ENCODE results near the gene BOC. TPM values are rescaled to one million over a fixed set of nuclear protein-coding genes. Genes with fewer than 3 reads are reported as not detected.

BOC gene
- total RNA-seq, 1 experiment from 2014 or later: 3.5 TPM

GRCh38 chr3:113240841-113241240 is 29.5 kb downstream of the BOC start:
- H2BK15ac ChIP-seq (ENCODE audit: low read depth, low read length): no peak overlapping the region
- no peak overlapping the region for H2BK5ac ChIP-seq (ENCODE audit: insufficient read length, low read length)
- no peak overlapping the region for H2BK20ac ChIP-seq (ENCODE audit: low read depth, low read length, poor library complexity, severe bottlenecking)
- H3K4me1 Mint-ChIP-seq: peaks cover 43 to 51% of the 10 kb centered on the region in 2 experiments
- H4K5ac ChIP-seq (ENCODE audit: insufficient read length, low read depth, low read length): no peak overlapping the region
- no peaks in the 10 kb centered on the region for H3K27me3 Mint-ChIP-seq (ENCODE audit: low read depth)
- H3K18ac ChIP-seq (ENCODE audit: insufficient read length, low read depth, low read length): peak overlapping the region; percentile 47
- no peak overlapping the region for H3K4me2 ChIP-seq (ENCODE audit: insufficient read depth, insufficient read length, low read length)
- H3K9me3 Mint-ChIP-seq: no peaks in the 10 kb centered on the region
- no peaks in the 10 kb centered on the region for H3K79me1 ChIP-seq (ENCODE audit: insufficient read depth, low read depth, low read length, poor library complexity, severe bottlenecking)
- no peak overlapping the region for H2BK12ac ChIP-seq (ENCODE audit: insufficient read length, low read depth, low read length)
- H3K27ac Mint-ChIP-seq: peak overlapping the region in 1 of 3 experiments; percentile 71; a peak in 2 of 7 replicates
- no peak overlapping the region for H3K9ac ChIP-seq (ENCODE audit: extremely low read depth, insufficient read length, low read length)
- no peak overlapping the region for H4K91ac ChIP-seq (ENCODE audit: insufficient read length, low read depth, low read length)
- peaks cover 7% of the 10 kb centered on the region; the same call in 1 of the 2 replicates for H3K4me1 ChIP-seq (ENCODE audit: insufficient read depth, low read length)
- no peak overlapping the region for H2BK120ac ChIP-seq (ENCODE audit: low read depth, low read length, poor library complexity, severe bottlenecking)
- no CpG with 5 or more reads among the region's 3 CpGs for WGBS (ENCODE audit: extremely low coverage, insufficient read length, low lambda C conversion rate)
- no peak overlapping the region for H4K8ac ChIP-seq (replicated peaks; ENCODE audit: insufficient read length, low read depth, low read length)
- no peak overlapping the region for H3K4ac ChIP-seq (ENCODE audit: low read depth, low read length)
- no peak overlapping the region for H3T11ph ChIP-seq (ENCODE audit: low read length)
- no peak overlapping the region for H3K27ac ChIP-seq (ENCODE audit: insufficient read length, low read depth, low read length)
- no peak overlapping the region for H3K56ac ChIP-seq (ENCODE audit: insufficient read length, low read depth, low read length)
- no peaks in the 10 kb centered on the region for H3K79me2 ChIP-seq (ENCODE audit: insufficient read depth, low read length)
- H3K23me2 ChIP-seq (ENCODE audit: insufficient read length, low read depth, low read length, poor library complexity, severe bottlenecking): no peaks in the 10 kb centered on the region
- no peak overlapping the region; a peak in 1 of 5 replicates for H3K4me3 Mint-ChIP-seq
- DNase-seq: peak; percentile 22
- no peaks in the 10 kb centered on the region for H3K27me3 ChIP-seq (ENCODE audit: insufficient read depth, low read length)
- TF ChIP-seq CTCF (conservative IDR thresholded peaks at IDR 0.05): no peak
- no peak overlapping the region for H2AFZ ChIP-seq (ENCODE audit: low read length)
- no peak overlapping the region; the same call in 1 of the 2 replicates for H3K14ac ChIP-seq (ENCODE audit: insufficient read depth, low read length)
- H2AK5ac ChIP-seq (ENCODE audit: insufficient read length, low read length): no peak overlapping the region
- no peaks in the 10 kb centered on the region for H4K20me1 ChIP-seq (ENCODE audit: control insufficient read depth, insufficient read depth, insufficient read length)
- H3K9me3 ChIP-seq (ENCODE audit: control insufficient read depth, low read depth, low read length): no peaks in the 10 kb centered on the region
- no peak overlapping the region for H3K23ac ChIP-seq (ENCODE audit: insufficient read length, low read depth, low read length)
- no peaks in the 10 kb centered on the region for H3K36me3 Mint-ChIP-seq (ENCODE audit: insufficient read depth in 1 of 3, low read depth in 3 of 3)
